Smooth muscle cell (in vitro differentiated cells): ENCODE measurements around the gene SPATS2L. TPM values are rescaled to one million over a fixed set of nuclear protein-coding genes. Genes with fewer than 3 reads are reported as not detected.

Source experiments
- DNase-seq: peaks from one replicate; lab custom pipeline; 2025; ENCODE audit not compliant: unreplicated experiment; lab: John Stamatoyannopoulos, UW
- H2AFZ ChIP-seq: fragments of 200-600 bp; sonication (generic); 2 replicates; pipeline ENCODE4 v1.6.0; 2016; ENCODE audit warnings: antibody characterized with exemption, low read depth, mild to moderate bottlenecking
- H3F3A ChIP-seq: fragments of 200-600 bp; sonication (generic); 2 replicates; pipeline ENCODE4 v1.6.0; 2017; ENCODE audit warnings: antibody characterized with exemption, low read depth
- H3K27ac ChIP-seq: fragments of 200-600 bp; sonication (generic); 2 replicates; pipeline ENCODE4 v1.5.1; 2016; ENCODE audit warnings: low read depth, mild to moderate bottlenecking
- H3K27me3 ChIP-seq: fragments of 200-600 bp; sonication (generic); 2 replicates; pipeline ENCODE4 v1.6.1; 2016; ENCODE audit warnings: low read depth, mild to moderate bottlenecking
- H3K36me3 ChIP-seq: fragments of 200-600 bp; sonication (generic); 2 replicates; pipeline ENCODE4 v1.5.1; 2016; ENCODE audit warnings: low read depth
- H3K4me1 ChIP-seq: fragments of 200-600 bp; sonication (generic); 2 replicates; pipeline ENCODE4 v1.5.1; 2016; ENCODE audit warnings: low read depth
- H3K4me2 ChIP-seq: fragments of 200-600 bp; sonication (generic); 2 replicates; pipeline ENCODE4 v1.6.0; 2016; ENCODE audit warnings: mild to moderate bottlenecking
- H3K4me3 ChIP-seq: fragments of 200-600 bp; sonication (generic); 2 replicates; pipeline ENCODE4 v1.5.1; 2016; ENCODE audit warnings: mild to moderate bottlenecking
- H3K79me2 ChIP-seq: fragments of 200-600 bp; sonication (generic); 2 replicates; pipeline ENCODE4 v1.6.0; 2016; ENCODE audit warnings: low read depth, mild to moderate bottlenecking
- H3K9ac ChIP-seq: fragments of 200-600 bp; sonication (generic); 2 replicates; pipeline ENCODE4 v1.6.0; 2016; ENCODE audit warnings: low read depth
- H3K9me3 ChIP-seq: fragments of 200-600 bp; sonication (generic); replicated peaks from 2 replicates; pipeline ENCODE4 v1.5.1; 2016; ENCODE audit warnings: low read depth
- H4K20me1 ChIP-seq: fragments of 200-600 bp; sonication (generic); 2 replicates; pipeline ENCODE4 v1.6.0; 2016; ENCODE audit warnings: low read depth
- CTCF ChIP-seq: fragments of 200-600 bp; sonication (generic); IDR thresholded peaks from 2 replicates; pipeline ENCODE4 v1.5.1; 2017; ENCODE audit warnings: borderline replicate concordance, mild to moderate bottlenecking, antibody characterized with exemption; ENCODE audit not compliant: insufficient read depth, poor library complexity, severe bottlenecking
- WGBS: methylation state at CpG from one replicate; pipeline ENCODE4 v1.1.7; 2016; ENCODE audit warnings: low lambda C conversion rate; 5-methylcytosine and 5-hydroxymethylcytosine counted together
- polyA plus RNA-seq: library from polyadenylated mRNA; unstranded; fragments of >200 nt; fragmentation: Nextera tagmentation; extraction: Ambion mirVana; gene quantifications from 2 replicates; pipeline ENCODE4 v1.2.1, GENCODE V29; 2016
- total RNA-seq: library from RNA; depleted of rRNA; stranded (reverse); fragments of >200 nt; gene quantifications from 2 replicates; pipeline ENCODE4 v1.2.3, GENCODE V29; 2014

Gene SPATS2L
- total and polyA plus RNA-seq, 2 experiments from 2014 or later = 356 to 432 TPM

GRCh38 chr2:200523604-200524003, 217.1 kb downstream of the SPATS2L start:
- H3K9me3 ChIP-seq = no peaks in the 10 kb centered on the region
- no peak for DNase-seq
- peak overlapping the region; percentile 7 for H2AFZ ChIP-seq

DNA sequence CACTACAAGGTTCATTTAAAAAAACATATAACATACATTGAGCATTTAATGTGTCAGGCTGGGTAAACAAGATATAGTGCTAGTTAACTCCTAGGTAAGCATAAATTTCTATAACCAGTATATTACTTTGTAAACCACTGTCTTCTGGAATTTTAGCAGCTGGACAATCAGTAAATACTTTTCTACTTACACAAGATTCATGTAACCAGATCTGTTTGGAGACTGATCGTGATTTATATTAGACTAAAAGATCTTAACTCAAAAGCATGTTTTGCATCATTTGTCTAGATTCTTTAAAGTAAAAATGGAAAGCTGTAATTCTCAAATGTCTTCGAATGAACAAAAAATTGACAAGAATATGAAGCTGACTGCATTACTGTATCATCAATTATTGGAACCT, 218.6 kb downstream of the SPATS2L start:
- Histone ChIP-seq H3K36me3 (no peaks in the 10 kb centered on the region), H3F3A (no peaks in the 10 kb centered on the region), H3K4me1 (no peaks in the 10 kb centered on the region), H3K27me3 (peaks cover 13% of the 10 kb centered on the region), H3K27ac (no peak overlapping the region), H4K20me1 (no peaks in the 10 kb centered on the region), H3K9me3 (no peaks in the 10 kb centered on the region), H3K79me2 (peaks cover 23% of the 10 kb centered on the region), H2AFZ (peak overlapping the region; percentile 94), H3K4me3 (peak overlapping the region; percentile 83), H3K9ac (no peak overlapping the region), H3K4me2 (peak overlapping the region; percentile 84)
- no peak for TF ChIP-seq CTCF
- DNase-seq = no peak
- 99% methylated on average over 2 of the region's 2 CpGs for WGBS

More at GRCh38 chr2:200523604-200524003, 217.1 kb downstream of the SPATS2L start:
- Histone ChIP-seq H3K9ac (no peak overlapping the region), H4K20me1 (no peaks in the 10 kb centered on the region), H3K4me2 (no peak overlapping the region), H3F3A (no peaks in the 10 kb centered on the region), H3K4me1 (no peaks in the 10 kb centered on the region), H3K27me3 (peaks cover 13% of the 10 kb centered on the region), H3K36me3 (no peaks in the 10 kb centered on the region), H3K4me3 (no peak overlapping the region), H3K79me2 (peaks cover 14% of the 10 kb centered on the region), H3K27ac (no peak overlapping the region)
- WGBS = 82% methylated on average over 2 of the region's 2 CpGs
- no peak for TF ChIP-seq CTCF

GRCh38 chr2:200525551-200525881, 219.0 kb downstream of the SPATS2L start:
- H3K9me3 ChIP-seq = no peaks in the 10 kb centered on the region
- H3K79me2 ChIP-seq = peaks cover 23% of the 10 kb centered on the region
- no peaks in the 10 kb centered on the region for H4K20me1 ChIP-seq
- no peaks in the 10 kb centered on the region for H3K36me3 ChIP-seq
- peak overlapping the region; percentile 83 for H3K4me3 ChIP-seq
- no peak for TF ChIP-seq CTCF
- no peaks in the 10 kb centered on the region for H3K4me1 ChIP-seq
- no peaks in the 10 kb centered on the region for H3F3A ChIP-seq
- peak overlapping the region; percentile 94 for H2AFZ ChIP-seq
- no peak for DNase-seq
- H3K4me2 ChIP-seq = peak overlapping the region; percentile 84
- H3K27ac ChIP-seq = no peak overlapping the region
- H3K27me3 ChIP-seq = peaks cover 13% of the 10 kb centered on the region
- WGBS = 52% methylated on average over 7 of the region's 7 CpGs
- no peak overlapping the region for H3K9ac ChIP-seq

- Histone ChIP-seq H3F3A (no peaks in the 10 kb centered on the region), H3K9ac (peak within 1 kb of the TSS; percentile 79), H3K36me3 (no peaks in the 10 kb centered on the region), H3K27me3 (peaks cover 10% of the 10 kb centered on the region), H3K9me3 (no peaks in the 10 kb centered on the region), H4K20me1 (no peaks in the 10 kb centered on the region), H2AFZ (peak within 1 kb of the TSS; percentile 94), H3K4me3 (peak within 1 kb of the TSS; percentile 83), H3K27ac (peak within 1 kb of the TSS; percentile 56), H3K4me1 (no peaks in the 10 kb centered on the region), H3K4me2 (peak within 1 kb of the TSS; percentile 84), H3K79me2 (peaks cover 23% of the 10 kb centered on the region)
- TF ChIP-seq CTCF = no peak
- peak; percentile 69 for DNase-seq
- WGBS = 2% methylated on average over 55 of the region's 56 CpGs
Measured at GRCh38 chr2:200525882-200526651, 219.6 kb downstream of the SPATS2L start, which contains the start of gene SGO2. Gene SGO2, plus strand, starts transcription at chr2:200526207. Its CDS starts 6,769 bp downstream, at chr2:200532976.
